AG09309 (cell line): ENCODE measurements around the gene PDE4D.
A peak's percentile ranks its signal among the peaks of the same experiment; 100 is the strongest.

ENCODE experiments used
- DNase-seq: peaks from one replicate; pipeline ENCODE4 v3.0.0-alpha.2; 2010; ENCODE audit warnings: low read depth
- H3K4me3 ChIP-seq: 2 replicates; pipeline ENCODE4 v1.5.1; 2011; ENCODE audit warnings: mild to moderate bottlenecking, low read depth, low read length, moderate library complexity; ENCODE audit not compliant: control insufficient read depth
- TF ChIP-seq, protein P1 (sequence below): IDR thresholded peaks from 2 replicates; pipeline ENCODE4 v1.5.1; 2011; ENCODE audit warnings: mild to moderate bottlenecking, low read depth, low read length, inconsistent platforms; ENCODE audit not compliant: insufficient read depth, control insufficient read depth; ENCODE audit errors: missing control alignments

The PDE4D gene

GRCh38 chr5:59665086-59665831, 228.3 kb downstream of the PDE4D start:
- TF ChIP-seq, protein P1, sequence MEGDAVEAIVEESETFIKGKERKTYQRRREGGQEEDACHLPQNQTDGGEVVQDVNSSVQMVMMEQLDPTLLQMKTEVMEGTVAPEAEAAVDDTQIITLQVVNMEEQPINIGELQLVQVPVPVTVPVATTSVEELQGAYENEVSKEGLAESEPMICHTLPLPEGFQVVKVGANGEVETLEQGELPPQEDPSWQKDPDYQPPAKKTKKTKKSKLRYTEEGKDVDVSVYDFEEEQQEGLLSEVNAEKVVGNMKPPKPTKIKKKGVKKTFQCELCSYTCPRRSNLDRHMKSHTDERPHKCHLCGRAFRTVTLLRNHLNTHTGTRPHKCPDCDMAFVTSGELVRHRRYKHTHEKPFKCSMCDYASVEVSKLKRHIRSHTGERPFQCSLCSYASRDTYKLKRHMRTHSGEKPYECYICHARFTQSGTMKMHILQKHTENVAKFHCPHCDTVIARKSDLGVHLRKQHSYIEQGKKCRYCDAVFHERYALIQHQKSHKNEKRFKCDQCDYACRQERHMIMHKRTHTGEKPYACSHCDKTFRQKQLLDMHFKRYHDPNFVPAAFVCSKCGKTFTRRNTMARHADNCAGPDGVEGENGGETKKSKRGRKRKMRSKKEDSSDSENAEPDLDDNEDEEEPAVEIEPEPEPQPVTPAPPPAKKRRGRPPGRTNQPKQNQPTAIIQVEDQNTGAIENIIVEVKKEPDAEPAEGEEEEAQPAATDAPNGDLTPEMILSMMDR, result no peak
- H3K4me3 ChIP-seq, result no peak overlapping the region
- no peak for DNase-seq

DNA sequence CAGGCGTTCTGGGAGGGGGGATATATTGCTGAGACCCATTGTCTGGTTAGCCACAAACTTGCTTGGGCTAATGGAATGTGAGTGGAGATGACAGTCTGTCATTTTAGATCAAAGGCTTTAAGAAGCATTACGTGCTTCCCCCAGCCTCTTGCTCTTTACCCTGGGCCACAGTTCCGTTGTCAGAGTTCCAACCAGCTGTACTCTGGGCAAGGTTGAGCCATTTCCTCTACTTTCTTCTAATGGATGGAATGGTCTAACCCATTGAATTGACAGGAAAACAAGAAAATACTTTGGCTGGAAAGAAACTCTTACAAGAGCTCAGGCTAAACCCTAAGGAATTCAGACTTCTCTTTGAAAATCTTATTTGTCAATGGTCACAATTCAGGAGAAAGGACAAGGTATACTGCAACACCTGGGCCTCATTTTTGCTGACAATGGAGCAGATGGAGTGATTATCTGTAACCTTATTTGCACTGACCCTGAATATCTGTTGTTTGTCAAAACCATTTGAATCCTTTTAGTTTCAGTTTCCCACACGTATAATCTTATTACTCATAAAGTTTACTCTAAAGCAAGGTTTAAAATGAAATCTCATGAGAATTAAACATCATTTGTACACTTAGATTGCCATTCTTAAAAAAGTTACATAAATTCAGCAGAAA, 231.4 kb downstream of the PDE4D start:
- no peak overlapping the region for H3K4me3 ChIP-seq
- no peak for DNase-seq
- TF ChIP-seq, protein P1, result no peak

GRCh38 chr5:59661311-59661710, 232.2 kb downstream of the PDE4D start:
- H3K4me3 ChIP-seq, result no peak overlapping the region
- no peak for DNase-seq
- TF ChIP-seq, protein P1, result no peak

DNA sequence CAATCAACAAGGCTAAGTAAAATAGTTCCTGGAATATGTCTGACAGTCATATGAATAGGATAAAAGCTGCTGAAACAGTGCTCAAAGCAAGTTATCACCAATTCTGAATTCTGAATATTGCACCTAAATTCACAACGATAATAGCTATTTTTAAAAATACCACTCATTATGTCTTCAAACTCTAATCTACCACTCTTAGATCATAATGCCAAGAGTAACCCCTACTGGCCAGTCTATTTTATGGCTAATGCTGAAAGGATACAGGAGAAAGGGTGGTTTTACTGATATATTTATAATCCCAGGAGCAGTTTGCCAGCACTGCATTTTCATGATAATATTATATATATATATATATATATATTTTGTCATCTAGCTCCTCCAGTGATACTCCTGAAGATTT, 232.8 kb downstream of the PDE4D start:
- no peak overlapping the region for H3K4me3 ChIP-seq
- no peak for DNase-seq
- TF ChIP-seq, protein P1, result peak; percentile 38

DNA sequence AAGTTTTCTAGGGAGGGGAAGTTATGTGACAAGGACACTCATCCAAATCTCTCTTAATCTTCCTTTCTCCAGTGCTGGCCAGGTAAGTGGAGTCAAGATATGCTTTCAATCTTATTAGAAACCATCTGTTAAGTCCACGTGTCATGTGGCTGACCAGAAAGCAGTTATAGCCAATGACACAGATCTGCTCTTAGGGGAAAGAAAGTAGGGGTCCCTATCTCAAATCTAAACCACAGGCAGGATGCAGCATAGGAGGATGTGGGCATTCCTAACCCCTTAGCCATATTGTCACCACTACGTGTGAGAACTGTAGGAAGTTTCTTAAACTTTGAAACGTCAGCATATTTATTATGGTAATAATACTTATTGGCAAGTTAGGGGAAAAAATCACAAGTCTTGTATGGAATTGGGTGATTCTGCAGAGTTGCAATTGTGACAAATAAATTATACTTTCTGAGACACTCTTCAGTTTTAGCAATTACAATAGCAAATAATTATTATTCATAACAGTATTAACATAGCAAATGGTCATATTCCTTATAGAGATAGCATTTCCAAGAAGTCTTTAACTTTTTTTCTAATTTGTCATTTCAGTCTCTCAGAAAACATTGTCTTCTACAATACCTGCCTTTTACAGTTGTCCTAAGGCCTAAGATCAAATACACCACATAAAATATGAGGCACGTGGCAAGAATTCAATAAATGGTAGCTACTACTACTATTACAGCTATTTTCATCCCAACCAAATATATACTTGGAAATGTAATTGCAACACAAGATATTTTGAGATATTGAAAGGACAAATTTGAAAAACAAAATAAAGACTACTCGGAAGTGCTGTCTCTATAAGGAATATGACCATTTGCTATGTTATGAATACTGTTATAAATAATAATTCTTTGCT, 236.9 kb downstream of the PDE4D start:
- no peak for DNase-seq
- TF ChIP-seq, protein P1, result no peak

DNA sequence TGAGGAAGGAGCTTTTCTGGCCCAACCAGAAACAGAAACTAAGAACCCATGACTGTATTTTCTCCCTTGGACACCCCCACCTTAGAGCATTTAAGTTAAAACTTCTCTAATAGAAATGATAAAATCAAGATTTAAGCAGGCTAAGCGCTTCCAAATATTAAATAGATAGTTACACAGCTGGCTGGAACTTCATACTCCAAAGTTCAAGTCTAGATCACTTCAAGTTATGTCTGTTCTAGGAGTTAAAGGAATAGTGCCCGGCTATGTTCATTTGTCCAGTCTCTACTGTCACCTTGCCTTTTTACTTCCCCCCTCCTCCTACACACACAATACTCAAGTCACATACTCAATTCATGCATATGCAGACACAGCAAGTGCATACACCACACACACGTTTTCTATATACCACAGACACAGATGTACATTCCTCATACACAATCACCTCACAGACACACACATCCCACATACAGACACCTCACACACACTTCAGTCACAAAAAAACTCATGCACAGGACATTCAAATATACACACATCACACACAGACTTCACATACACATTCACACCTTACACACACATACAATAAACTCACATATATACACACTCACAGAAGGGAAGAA, 237.7 kb downstream of the PDE4D start:
- H3K4me3 ChIP-seq, result no peak overlapping the region
- TF ChIP-seq, protein P1, result no peak
- DNase-seq, result no peak

More for the DNA sequence above, 236.9 kb downstream of the PDE4D start:
- no peak overlapping the region for H3K4me3 ChIP-seq
